ENCODE data around the gene TMEM212.

GRCh38 chr3:171797265-171797679 lies 45.9 kb upstream of the TMEM212 start:
- TF ChIP-seq, protein P1, sequence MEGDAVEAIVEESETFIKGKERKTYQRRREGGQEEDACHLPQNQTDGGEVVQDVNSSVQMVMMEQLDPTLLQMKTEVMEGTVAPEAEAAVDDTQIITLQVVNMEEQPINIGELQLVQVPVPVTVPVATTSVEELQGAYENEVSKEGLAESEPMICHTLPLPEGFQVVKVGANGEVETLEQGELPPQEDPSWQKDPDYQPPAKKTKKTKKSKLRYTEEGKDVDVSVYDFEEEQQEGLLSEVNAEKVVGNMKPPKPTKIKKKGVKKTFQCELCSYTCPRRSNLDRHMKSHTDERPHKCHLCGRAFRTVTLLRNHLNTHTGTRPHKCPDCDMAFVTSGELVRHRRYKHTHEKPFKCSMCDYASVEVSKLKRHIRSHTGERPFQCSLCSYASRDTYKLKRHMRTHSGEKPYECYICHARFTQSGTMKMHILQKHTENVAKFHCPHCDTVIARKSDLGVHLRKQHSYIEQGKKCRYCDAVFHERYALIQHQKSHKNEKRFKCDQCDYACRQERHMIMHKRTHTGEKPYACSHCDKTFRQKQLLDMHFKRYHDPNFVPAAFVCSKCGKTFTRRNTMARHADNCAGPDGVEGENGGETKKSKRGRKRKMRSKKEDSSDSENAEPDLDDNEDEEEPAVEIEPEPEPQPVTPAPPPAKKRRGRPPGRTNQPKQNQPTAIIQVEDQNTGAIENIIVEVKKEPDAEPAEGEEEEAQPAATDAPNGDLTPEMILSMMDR (IDR thresholded peaks at IDR 0.05) = no peak
- TF ChIP-seq POLR2A (IDR thresholded peaks at IDR 0.05) = no peak

Data from adrenal gland (tissue), 5 donors.